Common myeloid progenitor, CD34-positive (primary cell): ENCODE measurements around the gene SEMA4A.
A peak's percentile ranks its signal among the peaks of the same experiment; 100 is the strongest.
"Not testable (repeated sequence)": the region's sequence is repeated elsewhere in the genome, so short reads cannot be mapped to it uniquely, and the experiment has no call there.

Experiments used
- CTCF ChIA-PET: fragments of 350-600 bp; sonication (Branson Sonifier 250); formaldehyde crosslinking; loops from one replicate; lab custom pipeline; 2021; ENCODE audit warnings: antibody characterized with exemption; lab: Charles Lee
- POLR2A ChIA-PET: fragments of 350-600 bp; sonication (Branson Sonifier 250); formaldehyde crosslinking; loops from one replicate; lab custom pipeline; 2021; ENCODE audit warnings: antibody characterized with exemption; lab: Charles Lee
- DNase-seq, 3 donors: peaks; one replicate each; pipeline versions ENCODE4 v3.0.0 to v3.0.0-alpha.2; 2013
- H3K27ac ChIP-seq, 2 experiments: 1 replicate in 1 of 2; 2 replicates in 1 of 2; pipeline ENCODE4 v1.7.0; 2013; ENCODE audit warnings: inconsistent platforms in 2 of 2, low read length in 2 of 2, mild to moderate bottlenecking in 2 of 2, low read depth in 1 of 2, moderate library complexity in 1 of 2; ENCODE audit not compliant: severe bottlenecking in 2 of 2, insufficient read depth in 1 of 2, poor library complexity in 1 of 2
- H3K27me3 ChIP-seq, 5 experiments: replicated peaks in 2 of 5; 1 replicate in 3 of 5; 2 replicates in 2 of 5; pipeline versions ENCODE4 v1.6.1 to v1.7.0; 2013; ENCODE audit warnings: low read length in 4 of 5, mild to moderate bottlenecking in 2 of 5, moderate library complexity in 2 of 5, inconsistent platforms in 1 of 5; ENCODE audit not compliant: insufficient read depth in 5 of 5, control insufficient read depth in 4 of 5
- H3K36me3 ChIP-seq, 4 experiments: 1 replicate in 2 of 4; 2 replicates in 2 of 4; pipeline versions ENCODE4 v1.6.1 to v1.7.0; 2013; ENCODE audit warnings: low read length in 3 of 4, control low read depth in 1 of 4, mild to moderate bottlenecking in 1 of 4; ENCODE audit not compliant: control insufficient read depth in 4 of 4, insufficient read depth in 4 of 4
- H3K4me1 ChIP-seq, 4 experiments: 1 replicate in 3 of 4; 2 replicates in 1 of 4; pipeline versions ENCODE4 v1.6.1 to v1.7.1; 2013; ENCODE audit warnings: low read length in 3 of 4, mild to moderate bottlenecking in 3 of 4, control low read depth in 1 of 4, inconsistent platforms in 1 of 4, moderate library complexity in 1 of 4; ENCODE audit not compliant: control insufficient read depth in 4 of 4, insufficient read depth in 4 of 4; ENCODE audit errors: control extremely low read depth in 1 of 4
- H3K4me3 ChIP-seq, 7 experiments: 1 replicate in 4 of 7; 2 replicates in 3 of 7; pipeline versions ENCODE4 v1.5.1 to v1.7.0; 2013; ENCODE audit warnings: mild to moderate bottlenecking in 7 of 7, low read length in 6 of 7, moderate library complexity in 6 of 7, inconsistent platforms in 2 of 7, low read depth in 2 of 7, control low read depth in 1 of 7; ENCODE audit not compliant: insufficient read depth in 4 of 7, control insufficient read depth in 1 of 7; ENCODE audit errors: extremely low read depth in 1 of 7
- H3K9me3 ChIP-seq, 5 experiments: 1 replicate in 4 of 5; 2 replicates in 1 of 5; pipeline versions ENCODE4 v1.6.1 to v1.7.1; 2013; ENCODE audit warnings: low read length in 4 of 5, mild to moderate bottlenecking in 2 of 5, inconsistent platforms in 1 of 5, low read depth in 1 of 5, moderate library complexity in 1 of 5; ENCODE audit not compliant: control insufficient read depth in 4 of 5, insufficient read depth in 2 of 5; ENCODE audit errors: control extremely low read depth in 1 of 5
- WGBS: methylation state at CpG from one replicate; pipeline ENCODE4 v1.1.5; 2013; ENCODE audit not compliant: insufficient coverage; 5-methylcytosine and 5-hydroxymethylcytosine counted together

Gene SEMA4A

GRCh38 chr1:156122519-156123355, 30.6 kb upstream of the SEMA4A start:
- peak overlapping the region in 1 of 7 experiments; percentile 2 for H3K4me3 ChIP-seq
- DNase-seq, result no peak

GRCh38 chr1:156123356-156124196, 29.8 kb upstream of the SEMA4A start:
- Histone ChIP-seq H3K27me3 (peaks cover 0 to 7% (median 0%) of the 10 kb centered on the region in 5 experiments), H3K4me3 (peak overlapping the region in 3 of 7 experiments; percentile 2 to 58 (median 36)), H3K27ac (peak overlapping the region in 1 of 2 experiments; percentile 79), H3K4me1 (peaks cover 7 to 73% (median 72%) of the 10 kb centered on the region in 4 experiments), H3K36me3 (peaks cover 0 to 1% (median 0%) of the 10 kb centered on the region in 4 experiments), H3K9me3 (no peaks in the 10 kb centered on the region)
- peak; percentile 81 to 90 (median 88) for DNase-seq
- ChIA-PET POLR2A (interaction anchor here (0.5 to 2.5 kb wide), 3 partner anchors 9 to 26 kb away, joined by 3 to 11 read pairs (median 8); partner anchors contain the start of gene LMNA), CTCF (interaction anchor here (0.9 to 33.0 kb wide), 4 partner anchors 11 to 28 kb away, joined by 3 to 1191 read pairs (median 8); partner anchors contain the start of gene MEX3A)
- WGBS, result 23% methylated on average over 14 of the region's 14 CpGs

More at GRCh38 chr1:156122519-156123355, 30.6 kb upstream of the SEMA4A start:
- Histone ChIP-seq H3K36me3 (peaks cover 0 to 4% (median 0%) of the 10 kb centered on the region in 4 experiments), H3K4me1 (peaks cover 3 to 70% (median 64%) of the 10 kb centered on the region in 4 experiments), H3K27me3 (peaks cover 0 to 8% (median 4%) of the 10 kb centered on the region in 5 experiments), H3K9me3 (no peaks in the 10 kb centered on the region), H3K27ac (peak overlapping the region in 1 of 2 experiments; percentile 79)
- 80% methylated on average over 8 of the region's 14 CpGs for WGBS
- POLR2A ChIA-PET, result interaction anchor here (1.4 to 2.5 kb wide), 2 partner anchors 8 to 26 kb away, joined by 8 to 11 read pairs; partner anchors contain the start of gene LMNA
- CTCF ChIA-PET, result interaction anchor here (0.9 to 33.0 kb wide), 5 partner anchors 6 to 27 kb away, joined by 3 to 1191 read pairs (median 11); partner anchors contain the start of gene MEX3A

- peaks cover 0 to 4% (median 0%) of the 10 kb centered on the region in 5 experiments for H3K27me3 ChIP-seq
- ChIA-PET CTCF (interaction anchor here (0.6 to 33.0 kb wide), 3 partner anchors 8 to 29 kb away, joined by 3 to 1191 read pairs (median 115); partner anchors contain the start of genes LMNA and MEX3A), POLR2A (interaction anchor here (1.4 to 1.6 kb wide), 2 partner anchors 10 kb away, joined by 8 read pairs; partner anchors contain the start of gene LMNA)
- peak overlapping the region in 1 of 7 experiments; percentile 17 for H3K4me3 ChIP-seq
- DNase-seq, result peak in 2 of 3 donors; percentile 47 to 61
- WGBS, result 84% methylated on average over 15 of the region's 17 CpGs
- H3K27ac ChIP-seq, result peak overlapping the region in 1 of 2 experiments; percentile 58
- H3K4me1 ChIP-seq, result peaks cover 7 to 79% (median 73%) of the 10 kb centered on the region in 4 experiments
- no peaks in the 10 kb centered on the region for H3K9me3 ChIP-seq
- H3K36me3 ChIP-seq, result no peaks in the 10 kb centered on the region
These were observed 28.6 kb upstream of the SEMA4A start for GRCh38 chr1:156124557-156125483.

GRCh38 chr1:156125544-156125943, 27.8 kb upstream of the SEMA4A start:
- not testable (repeated sequence) for H3K36me3 ChIP-seq, DNase-seq, H3K27me3 ChIP-seq, H3K9me3 ChIP-seq
- CTCF ChIA-PET, result interaction anchor here (0.6 to 33.0 kb wide), 4 partner anchors 9 to 75 kb away, joined by 3 to 1191 read pairs (median 59); partner anchors contain the start of genes LMNA and MEX3A
- Histone ChIP-seq H3K27ac (peak overlapping the region in 1 of 2 experiments; percentile 92), H3K4me3 (peak overlapping the region in 2 of 7 experiments; percentile 10 to 61), H3K4me1 (peaks cover 5 to 78% (median 71%) of the 10 kb centered on the region in 4 experiments)
- WGBS, result 96% methylated on average over 7 of the region's 10 CpGs
- POLR2A ChIA-PET, result interaction anchor here (0.6 to 2.0 kb wide), 7 partner anchors 11 to 124 kb away, joined by 3 to 16 read pairs (median 4); partner anchors contain the start of gene LMNA

- WGBS, result 9% methylated on average over 9 of the region's 11 CpGs
- ChIA-PET CTCF (interaction anchor here (0.6 to 33.0 kb wide), 4 partner anchors 9 to 193 kb away, joined by 3 to 1191 read pairs (median 62); partner anchors contain the start of genes LMNA and MEX3A), POLR2A (interaction anchor here (0.6 to 2.0 kb wide), 8 partner anchors 11 to 125 kb away, joined by 3 to 16 read pairs (median 4); partner anchors contain the start of gene LMNA)
- peak overlapping the region in 5 of 7 experiments; percentile 8 to 61 (median 50) for H3K4me3 ChIP-seq
- DNase-seq, result peak; percentile 92 to 97 (median 96)
- H3K36me3 ChIP-seq, result peaks cover 0 to 4% (median 2%) of the 10 kb centered on the region in 4 experiments
- peaks cover 0 to 4% (median 0%) of the 10 kb centered on the region in 5 experiments for H3K27me3 ChIP-seq
- peak overlapping the region; percentile 89 to 92 for H3K27ac ChIP-seq
- H3K9me3 ChIP-seq, result no peaks in the 10 kb centered on the region
- peaks cover 5 to 78% (median 71%) of the 10 kb centered on the region in 4 experiments for H3K4me1 ChIP-seq
These were observed 27.2 kb upstream of the SEMA4A start for GRCh38 chr1:156126043-156126629.
